ENCODE data around the gene ABHD10.

Gene ABHD10

GRCh38 chr3:112003321-112004080 is 24.7 kb downstream of the ABHD10 start:
- no peaks in the 10 kb centered on the region for H3K9me3 ChIP-seq (ENCODE audit: low read length)
- H3K4me2 ChIP-seq (ENCODE audit: low read length), result no peak overlapping the region
- H3K4me1 ChIP-seq (ENCODE audit: insufficient read depth, low read length, severe bottlenecking), result peaks cover 9% of the 10 kb centered on the region
- no peak overlapping the region for H3K9ac ChIP-seq (ENCODE audit: low read length)
- no peaks in the 10 kb centered on the region for H4K20me1 ChIP-seq (ENCODE audit: insufficient read depth, low read length)
- H3K36me3 ChIP-seq (ENCODE audit: insufficient read depth, low read length), result no peaks in the 10 kb centered on the region
- TF ChIP-seq CTCF (IDR thresholded peaks at IDR 0.05; ENCODE audit: low read length) (no peak), EZH2 (IDR thresholded peaks at IDR 0.05; ENCODE audit: borderline replicate concordance, low read length) (no peak)
- H3K27me3 ChIP-seq (ENCODE audit: insufficient read depth, low read length), result no peaks in the 10 kb centered on the region
- H3K4me3 ChIP-seq (ENCODE audit: low read depth, low read length, poor library complexity, severe bottlenecking), result no peak overlapping the region
- no peaks in the 10 kb centered on the region for H3F3A ChIP-seq (ENCODE audit: insufficient read depth, low read length)
- no peaks in the 10 kb centered on the region for H3K79me2 ChIP-seq (ENCODE audit: insufficient read depth, low read length)
- no peak overlapping the region for H3K27ac ChIP-seq (ENCODE audit: low read depth, low read length, poor library complexity, severe bottlenecking)
- H2AFZ ChIP-seq (ENCODE audit: low read length), result no peak overlapping the region
- no peaks in the 10 kb centered on the region for H3K9me2 ChIP-seq (ENCODE audit: low read depth, low read length)

GRCh38 chr3:112004187-112004586 is 25.4 kb downstream of the ABHD10 start:
- no peak overlapping the region for H3K9ac ChIP-seq (ENCODE audit: low read length)
- H3K9me2 ChIP-seq (ENCODE audit: low read depth, low read length), result no peaks in the 10 kb centered on the region
- no peaks in the 10 kb centered on the region for H3K36me3 ChIP-seq (ENCODE audit: insufficient read depth, low read length)
- H3K27me3 ChIP-seq (ENCODE audit: insufficient read depth, low read length), result no peaks in the 10 kb centered on the region; the same call in 1 of the 2 replicates
- H3K4me2 ChIP-seq (ENCODE audit: low read length), result no peak overlapping the region
- H3K27ac ChIP-seq (ENCODE audit: low read depth, low read length, poor library complexity, severe bottlenecking), result no peak overlapping the region
- no peak overlapping the region for H2AFZ ChIP-seq (ENCODE audit: low read length)
- no peaks in the 10 kb centered on the region for H3F3A ChIP-seq (ENCODE audit: insufficient read depth, low read length)
- H3K9me3 ChIP-seq (ENCODE audit: low read length), result no peaks in the 10 kb centered on the region
- peaks cover 2% of the 10 kb centered on the region for H3K4me1 ChIP-seq (ENCODE audit: insufficient read depth, low read length, severe bottlenecking)
- H3K79me2 ChIP-seq (ENCODE audit: insufficient read depth, low read length), result no peaks in the 10 kb centered on the region
- TF ChIP-seq CTCF (IDR thresholded peaks at IDR 0.05; ENCODE audit: low read length) (no peak), EZH2 (IDR thresholded peaks at IDR 0.05; ENCODE audit: borderline replicate concordance, low read length) (no peak)
- H3K4me3 ChIP-seq (ENCODE audit: low read depth, low read length, poor library complexity, severe bottlenecking), result no peak overlapping the region
- no peaks in the 10 kb centered on the region for H4K20me1 ChIP-seq (ENCODE audit: insufficient read depth, low read length)

GRCh38 chr3:112004669-112005068 is 25.8 kb downstream of the ABHD10 start:
- no peak overlapping the region for H3K4me2 ChIP-seq (ENCODE audit: low read length)
- H3K9ac ChIP-seq (ENCODE audit: low read length), result no peak overlapping the region

More at GRCh38 chr3:112004669-112005068, 25.8 kb downstream of the ABHD10 start:
- H3K9me3 ChIP-seq (ENCODE audit: low read length), result no peaks in the 10 kb centered on the region
- no peak overlapping the region for H2AFZ ChIP-seq (ENCODE audit: low read length)
- H3K27ac ChIP-seq (ENCODE audit: low read depth, low read length, poor library complexity, severe bottlenecking), result no peak overlapping the region
- H3K27me3 ChIP-seq (ENCODE audit: insufficient read depth, low read length), result no peaks in the 10 kb centered on the region; the same call in 1 of the 2 replicates
- TF ChIP-seq CTCF (IDR thresholded peaks at IDR 0.05; ENCODE audit: low read length) (no peak), EZH2 (IDR thresholded peaks at IDR 0.05; ENCODE audit: borderline replicate concordance, low read length) (no peak)
- H4K20me1 ChIP-seq (ENCODE audit: insufficient read depth, low read length), result no peaks in the 10 kb centered on the region
- no peaks in the 10 kb centered on the region for H3F3A ChIP-seq (ENCODE audit: insufficient read depth, low read length)
- H3K4me1 ChIP-seq (ENCODE audit: insufficient read depth, low read length, severe bottlenecking), result no peaks in the 10 kb centered on the region
- no peaks in the 10 kb centered on the region for H3K36me3 ChIP-seq (ENCODE audit: insufficient read depth, low read length)
- no peaks in the 10 kb centered on the region for H3K9me2 ChIP-seq (ENCODE audit: low read depth, low read length)
- H3K79me2 ChIP-seq (ENCODE audit: insufficient read depth, low read length), result no peaks in the 10 kb centered on the region
- no peak overlapping the region for H3K4me3 ChIP-seq (ENCODE audit: low read depth, low read length, poor library complexity, severe bottlenecking)
